ENCODE data around the gene KIAA1958.
A peak's percentile ranks its signal among the peaks of the same experiment; 100 is the strongest.
"Not testable (repeated sequence)": the region's sequence is repeated elsewhere in the genome, so short reads cannot be mapped to it uniquely, and the experiment has no call there.

The KIAA1958 gene

DNA sequence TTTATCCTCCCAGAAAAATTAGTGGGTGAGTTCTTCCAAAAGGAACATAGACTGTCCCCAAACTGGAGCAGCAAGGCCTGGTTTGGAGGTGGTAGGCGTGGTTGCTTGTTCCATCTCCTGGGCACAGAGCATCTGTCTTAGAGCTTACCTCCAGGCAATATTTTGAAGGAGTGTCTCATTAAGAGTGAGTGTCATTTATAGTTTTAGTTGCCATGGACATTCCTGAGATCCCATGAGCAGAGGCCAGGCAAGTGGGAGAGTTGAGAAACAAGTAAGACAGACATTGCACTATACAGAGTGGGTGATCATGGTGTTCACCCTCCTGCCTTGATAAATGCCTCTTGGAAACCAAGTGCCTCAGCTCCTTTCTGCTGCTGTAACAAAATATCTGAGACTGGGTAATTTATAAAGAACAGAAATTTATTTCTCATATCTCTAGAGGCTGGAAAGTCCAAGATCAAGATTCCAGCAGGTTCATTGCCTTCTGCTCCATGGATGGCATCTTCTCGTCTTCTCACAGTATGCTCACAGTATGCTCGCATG is 68.5 kb downstream of the KIAA1958 start:
- no peak for DNase-seq

DNA sequence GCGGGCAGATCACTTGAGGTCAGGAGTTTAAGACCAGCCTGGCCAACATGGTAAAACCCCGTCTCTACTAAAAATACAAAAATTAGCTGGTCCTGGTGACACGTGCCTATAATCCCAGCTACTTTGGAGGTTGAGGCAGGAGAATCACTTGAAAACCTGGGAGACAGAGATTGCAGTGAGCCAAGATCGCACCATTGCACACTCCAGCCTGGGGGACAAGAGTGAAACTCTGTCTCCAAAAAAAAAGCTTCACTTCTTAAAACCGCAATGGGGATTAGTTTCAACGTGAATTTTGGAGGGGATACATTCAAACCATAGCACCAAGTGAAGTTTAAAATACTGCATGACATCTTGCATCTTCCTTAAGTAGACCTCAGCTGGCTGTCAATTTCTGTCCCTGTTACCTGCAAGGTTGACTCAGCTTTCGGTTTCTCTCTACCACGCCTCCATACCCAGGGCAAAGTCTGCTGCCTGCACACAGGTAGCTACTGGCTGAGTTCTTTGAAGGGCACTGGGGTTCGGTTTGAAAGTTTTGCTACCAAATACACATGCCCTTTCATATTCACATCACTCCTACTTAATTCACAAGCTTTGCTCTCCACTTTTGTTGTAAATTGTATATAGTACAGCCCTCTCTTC is 69.3 kb downstream of the KIAA1958 start:
- peak in 3 of 56 donors; percentile 8 to 18 (median 15) for DNase-seq

DNA sequence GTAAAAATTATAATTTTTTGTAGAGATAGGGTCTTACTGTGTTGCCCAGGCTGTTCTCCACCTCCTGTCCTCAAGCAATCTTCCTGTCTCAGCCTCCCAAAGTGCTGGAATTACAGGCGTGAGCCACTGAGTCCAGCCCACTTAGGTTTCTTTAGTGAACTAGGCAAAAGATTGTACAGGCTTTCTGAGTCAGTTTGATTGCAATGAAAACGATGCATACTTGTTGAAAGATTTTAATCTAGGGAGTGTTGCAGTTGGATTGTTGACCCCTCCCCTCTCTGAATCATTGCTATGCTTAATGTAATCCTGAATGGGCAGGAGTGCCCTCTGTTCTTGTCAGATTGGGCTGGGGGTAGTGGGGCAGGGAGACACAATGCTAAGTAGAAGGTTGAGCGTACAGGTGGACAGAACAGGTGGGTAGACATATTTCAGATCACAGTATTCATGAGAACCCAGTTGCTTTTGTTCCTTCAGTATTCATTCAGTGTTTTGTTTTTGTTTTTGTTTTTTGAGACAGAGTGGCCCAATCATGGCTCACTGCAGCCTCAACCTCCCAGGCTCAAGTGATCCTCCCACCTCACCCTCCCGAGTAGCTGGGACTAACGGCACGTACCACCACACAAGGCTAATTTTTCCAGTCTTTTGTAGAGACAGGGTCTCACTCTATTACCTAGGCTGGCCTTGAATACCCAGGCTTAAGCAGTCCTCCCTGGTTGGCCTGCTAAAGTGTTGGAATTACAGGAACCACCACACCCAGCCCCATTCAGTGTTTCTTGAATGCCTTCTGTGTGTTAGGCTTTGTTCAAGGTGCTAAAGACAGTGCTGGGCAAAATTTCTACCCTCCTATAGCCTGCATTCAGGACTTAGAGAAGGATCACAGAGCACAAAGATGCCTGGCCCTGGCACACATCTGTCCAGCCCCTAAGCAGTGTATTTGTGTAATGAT is 70.1 kb downstream of the KIAA1958 start:
- no peak for DNase-seq

DNA sequence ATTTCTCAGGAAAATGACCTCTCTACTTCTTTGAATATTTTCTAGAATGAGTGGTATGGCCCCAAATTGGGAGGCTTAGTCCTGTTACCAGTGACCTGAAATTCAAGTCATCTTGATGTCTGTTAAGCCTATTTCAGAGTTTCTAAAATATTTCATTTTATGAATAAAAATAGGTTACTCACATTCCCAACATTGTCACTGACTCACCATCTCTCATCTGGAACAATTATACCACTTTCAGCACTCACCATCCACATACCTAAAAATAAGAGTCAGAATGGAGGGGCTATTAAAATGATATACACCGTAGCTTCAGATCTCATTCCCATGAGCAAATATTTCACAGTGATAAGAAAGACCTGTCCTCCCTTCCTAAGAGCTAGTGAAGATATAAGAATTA is 71.8 kb downstream of the KIAA1958 start:
- no peak for DNase-seq

DNA sequence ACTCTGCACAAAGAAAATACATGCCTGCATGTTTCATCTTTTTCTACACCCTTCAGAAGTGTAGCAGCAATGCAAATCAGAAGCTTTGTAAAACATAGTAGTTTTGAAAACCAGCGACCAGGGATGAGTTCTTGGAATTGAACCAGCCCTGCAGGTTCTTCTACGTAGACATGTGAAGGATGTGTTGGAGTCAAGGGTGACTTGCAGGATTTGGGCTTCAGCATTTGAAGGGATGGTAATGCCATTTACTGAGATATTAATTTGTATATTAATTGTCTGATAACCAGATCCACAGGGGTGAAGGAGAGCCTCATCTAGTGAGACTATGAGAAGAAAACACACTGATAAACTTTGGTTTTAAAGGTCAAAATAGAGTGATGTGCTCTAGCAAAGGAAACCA is 72.4 kb downstream of the KIAA1958 start:
- peak in 1 of 56 donors; percentile 8 for DNase-seq

DNA sequence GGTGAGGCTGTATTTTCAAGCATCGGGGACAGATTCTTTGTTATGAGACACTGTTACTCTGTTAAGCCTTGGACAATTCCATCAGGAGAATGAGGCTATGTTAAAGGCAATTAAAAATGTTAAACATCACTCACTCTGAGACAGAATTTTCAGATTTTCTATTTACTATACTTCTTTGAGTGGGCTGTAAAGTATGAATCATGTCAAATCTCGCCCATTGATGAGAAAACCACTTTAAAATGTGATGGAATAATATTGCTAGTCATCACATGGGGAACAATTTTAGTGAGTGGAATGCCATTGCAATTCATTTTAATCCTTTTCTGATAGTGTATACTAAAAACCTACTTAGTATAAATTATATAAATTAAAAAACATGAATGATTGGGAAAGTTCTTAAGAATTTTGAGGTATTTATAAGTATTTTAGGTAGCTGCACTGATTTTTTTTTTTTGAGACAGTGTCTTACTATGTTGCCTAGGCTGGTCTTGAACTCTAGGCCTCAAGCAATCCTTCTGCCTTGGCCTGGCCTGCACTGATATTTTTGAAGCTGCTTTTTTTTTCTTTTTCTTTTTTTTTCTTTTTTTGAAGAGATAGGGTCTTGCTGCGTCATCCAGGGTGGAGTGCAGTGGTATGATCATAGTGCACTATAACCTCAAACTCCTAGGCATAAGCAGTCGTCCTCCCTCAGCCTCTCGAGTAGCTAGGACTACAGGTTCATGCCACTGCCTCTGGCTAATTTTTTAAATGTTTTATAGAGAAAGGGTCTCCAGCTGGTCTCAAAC is 73.2 kb downstream of the KIAA1958 start:
- no peak for DNase-seq

DNA sequence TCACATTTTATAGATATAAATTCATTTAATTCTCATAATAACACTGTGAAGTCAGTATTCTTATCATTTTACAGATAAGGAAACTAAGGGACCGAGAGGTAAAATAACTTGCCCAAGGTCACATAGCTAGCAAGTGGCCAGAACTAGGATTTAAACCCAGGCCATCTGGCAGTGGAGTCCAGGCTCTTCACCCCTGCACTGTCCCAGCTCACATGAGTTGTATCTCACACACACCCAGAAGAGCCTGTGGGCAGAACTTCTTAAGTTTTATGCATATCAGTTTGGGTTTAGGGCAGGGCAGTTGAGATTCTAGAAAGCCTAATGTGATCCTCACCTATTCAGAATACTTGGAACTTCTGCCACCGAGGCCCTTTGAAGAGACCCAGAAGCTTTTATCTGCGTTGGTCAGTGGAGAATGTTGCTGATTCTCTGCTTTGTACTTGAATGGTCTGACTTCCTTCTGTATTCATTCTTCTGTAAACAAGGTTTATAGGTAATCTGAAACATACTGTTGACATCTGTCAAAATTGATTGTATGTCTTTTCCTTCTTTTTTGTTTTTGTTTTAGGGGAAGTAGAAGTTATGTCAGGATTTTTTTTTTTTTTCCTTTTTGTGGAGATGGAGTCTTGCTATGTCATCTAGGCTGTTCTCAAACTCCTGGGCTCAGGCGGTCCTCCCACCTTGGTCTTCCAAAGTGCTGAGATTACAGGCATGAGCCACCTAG is 75.8 kb downstream of the KIAA1958 start:
- no peak for DNase-seq

DNA sequence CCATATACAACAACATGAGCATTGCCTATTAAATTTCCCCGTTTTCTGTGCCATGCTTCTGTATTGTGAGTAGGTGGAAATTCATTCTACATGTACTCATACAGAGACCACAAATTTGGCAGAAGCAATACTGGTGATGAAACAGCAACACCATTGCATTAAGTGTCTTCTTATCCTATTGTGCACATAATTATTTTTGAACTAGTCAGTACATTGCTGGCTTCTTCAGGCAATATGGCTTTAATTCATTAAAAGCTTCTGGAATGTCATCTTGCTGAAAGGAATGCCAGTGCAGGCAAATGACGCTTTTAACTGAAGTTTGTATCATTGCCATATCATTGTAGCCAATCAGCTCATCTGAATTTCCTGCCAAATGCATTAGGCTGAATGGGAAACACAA is 82.6 kb downstream of the KIAA1958 start:
- no peak for DNase-seq

DNA sequence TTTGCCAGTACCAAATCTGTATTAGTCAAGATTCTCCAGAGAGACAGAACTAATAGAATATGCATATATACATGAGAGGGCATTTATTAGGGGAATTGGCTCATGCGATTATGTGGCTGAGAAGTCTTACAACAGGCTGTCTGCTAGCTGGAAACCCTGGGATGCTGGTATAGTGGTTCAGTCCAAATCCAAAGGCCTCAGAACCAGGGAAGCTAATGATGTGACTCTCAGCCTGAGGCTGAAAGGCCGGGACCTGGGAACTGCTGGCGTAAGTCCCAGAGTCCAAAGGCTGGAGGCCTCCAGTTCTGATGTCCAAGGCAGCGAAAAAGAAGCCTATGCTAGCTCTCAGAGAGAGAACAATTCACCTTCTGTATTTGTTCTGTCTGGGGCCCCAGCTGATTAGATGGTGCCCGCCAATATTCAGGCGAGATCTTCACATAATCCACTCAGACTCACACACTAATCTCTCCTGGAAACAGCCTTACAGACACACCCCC is 84.1 kb downstream of the KIAA1958 start:
- peak in 51 of 56 donors; percentile 2 to 81 (median 57) for DNase-seq

DNA sequence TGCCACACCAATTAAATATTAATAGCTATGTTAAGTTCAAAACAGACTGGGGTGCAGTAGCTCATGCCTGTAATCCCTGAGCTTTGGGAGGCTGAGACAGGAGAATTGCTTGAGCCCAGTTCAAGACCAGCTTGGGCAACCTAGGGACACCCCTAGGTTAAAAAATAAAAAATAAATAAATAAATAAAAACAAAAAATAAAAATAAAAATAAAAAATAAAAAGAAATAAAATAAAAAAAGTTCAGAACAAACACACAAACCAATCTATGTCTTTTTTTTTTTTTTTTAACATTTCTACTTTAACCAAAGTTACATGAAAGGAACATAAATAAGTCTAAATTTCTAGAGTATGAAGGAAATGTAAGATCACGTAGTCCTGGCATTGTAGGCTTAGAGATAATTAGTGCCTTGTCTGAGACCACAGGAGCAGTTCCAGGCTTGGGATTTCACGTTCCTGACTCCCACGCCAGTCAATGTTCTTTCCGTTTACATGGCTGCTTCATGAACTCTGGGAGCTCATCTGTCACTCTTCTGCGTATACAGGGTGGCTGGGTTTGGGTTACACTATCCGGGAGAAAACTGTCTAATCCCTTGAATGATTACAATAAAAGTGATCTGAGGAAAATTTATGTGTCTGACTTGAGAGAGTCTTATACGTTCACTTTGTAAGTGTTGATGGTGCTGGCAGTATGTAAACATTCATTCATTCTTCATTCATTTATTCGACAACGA is 85.2 kb downstream of the KIAA1958 start:
- DNase-seq: no peak

DNA sequence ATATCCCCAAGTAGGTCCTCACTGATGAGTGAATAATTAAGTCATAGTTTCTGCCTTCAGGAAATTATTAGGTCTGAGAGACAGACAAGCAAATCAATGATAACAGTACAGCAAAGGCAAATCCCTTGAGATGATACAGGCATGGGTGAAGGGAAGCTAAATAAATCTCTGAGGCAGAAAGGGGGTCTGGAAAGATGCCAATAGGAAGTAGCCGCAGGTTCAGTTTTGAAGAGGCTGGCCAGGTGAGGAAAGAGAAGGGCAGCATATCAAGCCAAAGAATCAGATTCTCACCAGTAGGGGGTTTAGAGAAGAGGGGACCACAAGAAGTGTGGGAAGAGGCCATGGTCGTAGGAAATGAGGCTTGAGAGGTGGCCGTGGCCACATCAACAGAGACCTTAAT is 85.8 kb downstream of the KIAA1958 start:
- DNase-seq: no peak

DNA sequence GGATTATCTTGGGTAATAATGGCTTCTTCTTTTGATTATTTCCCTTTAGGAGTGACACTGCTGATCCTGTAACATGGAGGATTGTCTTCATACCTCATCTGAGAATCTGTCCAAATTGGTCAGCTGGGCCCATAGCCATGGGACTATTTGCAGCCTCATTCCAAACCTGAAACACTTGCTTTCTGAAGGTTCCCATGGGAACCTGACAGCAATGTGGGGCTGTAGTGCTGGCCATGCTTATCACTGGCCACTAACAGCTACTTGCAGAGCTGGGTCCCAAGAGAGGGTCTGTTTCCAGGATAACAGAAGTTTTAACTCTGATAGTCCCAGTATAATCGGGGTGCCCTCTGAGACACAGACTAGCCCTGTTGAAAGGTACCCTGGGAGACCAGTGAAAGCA is 87.4 kb downstream of the KIAA1958 start:
- no peak for DNase-seq

DNA sequence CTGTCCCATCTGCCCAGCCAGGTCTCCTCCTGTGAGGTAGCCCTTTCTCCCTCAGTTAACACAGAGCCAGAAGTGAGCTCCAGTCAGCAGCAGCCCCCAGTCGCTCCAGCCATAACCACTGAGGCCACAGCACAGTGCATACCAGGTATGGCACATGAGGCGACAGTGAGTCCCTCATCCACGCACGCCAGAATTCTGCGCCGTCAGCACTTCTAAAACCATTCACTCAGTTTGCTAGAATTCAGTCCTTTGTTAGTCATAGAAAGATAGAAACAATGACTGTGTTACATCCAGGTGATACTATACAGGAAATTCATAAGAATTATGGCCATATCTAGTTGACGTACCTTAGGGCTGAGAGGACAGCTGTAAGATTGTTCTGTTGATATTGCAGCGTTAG is 88.5 kb downstream of the KIAA1958 start:
- no peak for DNase-seq

DNA sequence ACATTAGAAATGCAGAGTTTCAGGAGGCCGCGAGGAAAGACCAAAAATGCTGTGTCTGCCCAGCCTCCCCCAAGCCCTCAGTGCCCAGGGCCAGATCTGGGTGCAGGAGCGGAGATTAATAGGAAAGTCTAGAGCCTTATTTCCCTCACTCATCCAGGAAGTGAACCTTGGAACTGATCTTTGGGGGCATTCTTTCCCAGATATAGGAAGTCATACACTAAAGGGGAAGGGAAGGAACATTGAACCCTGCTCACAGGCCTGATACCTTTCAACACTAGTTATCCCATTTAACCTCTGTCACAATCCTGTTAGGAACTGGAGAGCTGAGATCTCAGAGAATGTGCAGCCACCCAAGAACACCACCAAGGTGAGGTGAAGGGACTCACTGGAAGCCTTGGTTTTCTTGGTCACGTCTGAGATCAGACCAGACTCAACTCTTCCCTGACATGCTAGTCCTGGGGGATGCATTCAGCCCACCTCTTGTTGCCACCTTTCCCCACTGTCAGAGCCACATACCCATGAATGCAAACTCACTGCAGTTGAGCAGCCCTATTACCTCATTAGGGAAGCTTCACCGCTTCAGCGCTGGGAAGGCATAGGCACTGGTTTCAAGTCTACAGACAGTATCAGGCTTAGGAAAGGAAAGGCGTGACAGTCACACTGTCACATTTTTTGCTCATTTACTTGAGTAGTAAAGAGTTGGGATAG is 95.0 kb downstream of the KIAA1958 start:
- no peak for DNase-seq

DNA sequence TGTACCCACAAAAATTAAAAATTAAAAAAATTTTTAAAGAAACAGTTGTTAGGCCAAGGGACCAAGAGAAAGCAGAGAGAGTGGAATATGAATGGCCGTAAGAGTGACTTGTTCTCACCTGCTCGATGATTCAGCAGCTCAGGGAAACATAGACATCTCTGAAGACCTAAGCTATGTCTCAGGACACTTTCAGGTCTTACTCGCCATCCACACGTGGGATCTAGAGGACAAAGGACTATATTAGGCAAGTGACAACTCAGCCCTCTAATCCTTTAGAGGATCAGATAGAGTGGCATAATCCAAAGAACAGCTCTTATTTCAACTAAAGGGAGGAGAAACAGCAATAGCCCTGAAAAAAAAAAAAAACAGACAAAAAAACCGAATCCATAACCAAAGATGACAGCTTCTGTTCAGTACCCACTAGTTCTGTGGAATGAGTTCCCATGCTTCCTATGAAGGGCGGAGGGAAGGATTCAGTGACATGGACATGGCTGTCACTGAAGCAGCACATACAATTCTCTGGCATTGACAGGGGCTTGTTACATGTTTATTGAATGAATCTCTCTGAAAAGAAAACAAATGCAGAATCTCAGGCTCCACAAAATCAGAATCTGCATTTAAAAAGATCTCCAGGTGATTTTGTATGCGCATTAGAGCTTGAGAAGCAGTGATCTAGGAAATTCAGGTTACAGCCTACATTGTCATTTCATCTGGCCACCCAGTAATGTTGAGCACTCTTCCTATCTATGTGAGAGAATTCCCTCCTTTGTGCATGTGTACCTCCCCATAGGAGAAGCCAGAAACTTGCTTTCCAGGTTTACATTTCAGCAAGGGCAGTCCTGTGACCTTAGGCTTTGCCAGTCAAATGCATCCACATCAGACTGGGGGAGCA is 96.0 kb downstream of the KIAA1958 start:
- no peak for DNase-seq

DNA sequence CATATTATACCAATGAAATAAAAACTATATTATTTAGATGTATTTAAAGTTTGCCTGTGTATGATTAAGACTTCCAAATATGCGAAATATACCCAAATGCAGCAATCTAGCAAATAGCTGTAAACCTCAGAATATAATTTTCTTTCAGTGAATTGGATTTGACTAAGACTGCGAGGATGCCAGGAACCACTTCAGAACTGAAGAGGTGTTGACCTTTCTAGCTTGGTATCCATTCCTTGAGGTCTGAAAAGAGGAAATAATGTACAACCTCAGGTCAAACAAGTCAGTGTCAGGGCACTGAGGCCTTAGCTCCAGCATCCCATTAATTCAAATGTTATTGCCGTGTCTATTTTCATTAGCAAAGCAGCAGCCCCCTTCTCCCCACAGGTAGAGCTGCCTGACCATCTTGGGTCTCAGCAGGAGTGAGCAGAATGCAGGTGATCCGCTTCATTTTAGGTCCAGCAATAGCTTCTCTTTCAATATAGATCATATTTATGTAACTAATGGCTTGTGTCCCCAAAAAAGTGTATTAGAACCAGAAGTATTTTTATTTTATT is 100.0 kb downstream of the KIAA1958 start:
- no peak for DNase-seq

DNA sequence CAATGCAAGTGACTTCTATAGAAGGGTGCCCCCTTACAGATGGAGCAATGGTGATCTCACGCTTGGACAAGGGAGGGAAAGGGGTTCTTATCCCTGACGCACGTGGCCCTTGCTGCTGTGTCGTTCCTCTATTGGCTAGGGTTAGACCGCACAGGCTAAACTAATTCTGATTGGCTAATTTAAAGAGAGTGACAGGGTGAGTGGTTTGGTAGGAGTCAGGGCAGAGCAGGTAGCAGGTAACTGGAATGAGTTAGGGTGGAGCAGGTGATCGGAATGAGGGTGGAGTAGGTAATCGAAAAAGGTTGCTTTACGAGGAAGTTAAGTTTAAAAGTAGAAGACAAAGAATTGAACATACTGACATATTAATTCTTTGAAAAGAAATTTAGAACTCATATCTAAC is 105.2 kb downstream of the KIAA1958 start:
- not testable (repeated sequence) for DNase-seq

DNA sequence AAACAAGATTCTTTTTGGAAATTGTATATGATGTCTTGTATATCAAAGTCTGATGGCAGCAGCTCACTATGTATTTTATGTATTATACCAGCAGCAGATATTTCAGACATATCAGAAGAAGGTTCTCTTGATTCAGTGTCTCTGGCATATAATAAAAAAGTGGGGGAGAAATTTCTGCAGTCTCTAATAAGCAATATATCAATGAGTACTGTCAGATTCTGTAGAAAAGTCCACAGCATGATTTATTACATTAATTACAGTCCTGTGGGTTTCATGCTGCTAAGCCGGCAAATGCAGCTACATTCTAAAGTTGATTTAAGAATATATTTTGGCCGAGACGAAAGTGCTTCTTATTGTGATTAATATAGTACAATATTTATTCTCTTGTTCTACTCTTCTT is 113.1 kb downstream of the KIAA1958 start:
- no peak for DNase-seq

Data from nucleus accumbens (tissue), 56 donors.